Stimulated activated naive CD8-positive, alpha-beta T cell treated with anti-CD3 and anti-CD28 coated beads, Interleukin-15, Interleukin-2, amounts not matched to agents 100 ng/mL and 50 ng/mL, for 24 hours (primary cell): ENCODE measurements around the gene AP3B1.

Experiments
- H3K27ac Mint-ChIP-seq: one replicate; pipeline ENCODE4 v1.8.0; 2021; ENCODE audit warnings: mild to moderate bottlenecking, mixed read lengths
- H3K27me3 Mint-ChIP-seq: one replicate; pipeline ENCODE4 v1.8.0; 2021; ENCODE audit warnings: mixed read lengths
- H3K36me3 Mint-ChIP-seq: one replicate; pipeline ENCODE4 v1.8.0; 2021; ENCODE audit warnings: low read depth, mixed read lengths
- H3K4me1 Mint-ChIP-seq: one replicate; pipeline ENCODE4 v1.8.0; 2021; ENCODE audit warnings: low read depth, mixed read lengths
- H3K4me3 Mint-ChIP-seq: one replicate; pipeline ENCODE4 v1.8.0; 2021; ENCODE audit warnings: mild to moderate bottlenecking, mixed read lengths
- H3K9me3 Mint-ChIP-seq: one replicate; pipeline ENCODE4 v1.8.0; 2021; ENCODE audit warnings: mixed read lengths

AP3B1 gene

GRCh38 chr5:78275998-78276543 is 18.4 kb downstream of the AP3B1 start:
- Mint-ChIP-seq H3K9me3 (no peaks in the 10 kb centered on the region), H3K4me3 (no peak overlapping the region), H3K27me3 (no peaks in the 10 kb centered on the region), H3K4me1 (peaks cover 10% of the 10 kb centered on the region), H3K36me3 (peaks cover 11% of the 10 kb centered on the region), H3K27ac (no peak overlapping the region)

GRCh38 chr5:78274540-78275197 is 19.8 kb downstream of the AP3B1 start:
- H3K27me3 Mint-ChIP-seq, result no peaks in the 10 kb centered on the region
- no peak overlapping the region for H3K4me3 Mint-ChIP-seq
- no peaks in the 10 kb centered on the region for H3K9me3 Mint-ChIP-seq
- H3K27ac Mint-ChIP-seq, result no peak overlapping the region
- H3K4me1 Mint-ChIP-seq, result peaks cover 10% of the 10 kb centered on the region
- peaks cover 11% of the 10 kb centered on the region for H3K36me3 Mint-ChIP-seq

- Mint-ChIP-seq H3K4me1 (peaks cover 12% of the 10 kb centered on the region), H3K27ac (no peak overlapping the region), H3K4me3 (no peak overlapping the region)
Observed at GRCh38 chr5:78273436-78273835, 21.1 kb downstream of the AP3B1 start.

GRCh38 chr5:78271766-78272165 is 22.7 kb downstream of the AP3B1 start:
- Mint-ChIP-seq H3K36me3 (peaks cover 11% of the 10 kb centered on the region), H3K27me3 (no peaks in the 10 kb centered on the region), H3K4me1 (peaks cover 12% of the 10 kb centered on the region), H3K4me3 (no peak overlapping the region), H3K27ac (no peak overlapping the region), H3K9me3 (no peaks in the 10 kb centered on the region)

More at GRCh38 chr5:78273436-78273835, 21.1 kb downstream of the AP3B1 start:
- no peaks in the 10 kb centered on the region for H3K27me3 Mint-ChIP-seq
- H3K36me3 Mint-ChIP-seq, result peaks cover 11% of the 10 kb centered on the region
- no peaks in the 10 kb centered on the region for H3K9me3 Mint-ChIP-seq

GRCh38 chr5:78269088-78269703 is 25.3 kb downstream of the AP3B1 start:
- Mint-ChIP-seq H3K27ac (no peak overlapping the region), H3K9me3 (no peaks in the 10 kb centered on the region), H3K36me3 (peaks cover 20% of the 10 kb centered on the region), H3K4me3 (no peak overlapping the region), H3K27me3 (no peaks in the 10 kb centered on the region), H3K4me1 (peaks cover 11% of the 10 kb centered on the region)

- Mint-ChIP-seq H3K27ac (no peak overlapping the region), H3K27me3 (no peaks in the 10 kb centered on the region), H3K36me3 (peaks cover 26% of the 10 kb centered on the region), H3K9me3 (no peaks in the 10 kb centered on the region), H3K4me3 (no peak overlapping the region), H3K4me1 (peaks cover 8% of the 10 kb centered on the region)
Observed at GRCh38 chr5:78268356-78268755, 26.1 kb downstream of the AP3B1 start.

GRCh38 chr5:78265163-78265562 is 29.3 kb downstream of the AP3B1 start:
- H3K36me3 Mint-ChIP-seq, result peaks cover 42% of the 10 kb centered on the region
- H3K9me3 Mint-ChIP-seq, result no peaks in the 10 kb centered on the region
- H3K4me3 Mint-ChIP-seq, result no peak overlapping the region

GRCh38 chr5:78264600-78264999 is 29.9 kb downstream of the AP3B1 start:
- Mint-ChIP-seq H3K4me1 (peaks cover 8% of the 10 kb centered on the region), H3K4me3 (no peak overlapping the region), H3K9me3 (no peaks in the 10 kb centered on the region), H3K36me3 (peaks cover 45% of the 10 kb centered on the region), H3K27ac (no peak overlapping the region), H3K27me3 (no peaks in the 10 kb centered on the region)

More at GRCh38 chr5:78265163-78265562, 29.3 kb downstream of the AP3B1 start:
- Mint-ChIP-seq H3K27ac (no peak overlapping the region), H3K4me1 (peaks cover 8% of the 10 kb centered on the region), H3K27me3 (no peaks in the 10 kb centered on the region)

- peaks cover 69% of the 10 kb centered on the region for H3K36me3 Mint-ChIP-seq
- H3K9me3 Mint-ChIP-seq, result no peaks in the 10 kb centered on the region
- H3K27me3 Mint-ChIP-seq, result no peaks in the 10 kb centered on the region
- no peak overlapping the region for H3K27ac Mint-ChIP-seq
- H3K4me3 Mint-ChIP-seq, result no peak overlapping the region
- H3K4me1 Mint-ChIP-seq, result peaks cover 8% of the 10 kb centered on the region
Observed at GRCh38 chr5:78260771-78261170, 33.7 kb downstream of the AP3B1 start.

- H3K27me3 Mint-ChIP-seq, result no peaks in the 10 kb centered on the region
Observed at GRCh38 chr5:78253201-78253600, 41.3 kb downstream of the AP3B1 start.

GRCh38 chr5:78252715-78253114 is 41.8 kb downstream of the AP3B1 start:
- no peak overlapping the region for H3K27ac Mint-ChIP-seq
- peaks cover 7% of the 10 kb centered on the region for H3K4me1 Mint-ChIP-seq
- H3K4me3 Mint-ChIP-seq, result no peak overlapping the region
- peaks cover 69% of the 10 kb centered on the region for H3K36me3 Mint-ChIP-seq
- H3K9me3 Mint-ChIP-seq, result peaks cover 9% of the 10 kb centered on the region
- no peaks in the 10 kb centered on the region for H3K27me3 Mint-ChIP-seq

More at GRCh38 chr5:78253201-78253600, 41.3 kb downstream of the AP3B1 start:
- Mint-ChIP-seq H3K4me3 (no peak overlapping the region), H3K27ac (no peak overlapping the region), H3K4me1 (peaks cover 7% of the 10 kb centered on the region), H3K36me3 (peaks cover 74% of the 10 kb centered on the region), H3K9me3 (peaks cover 9% of the 10 kb centered on the region)

- Mint-ChIP-seq H3K4me3 (no peak overlapping the region), H3K9me3 (peaks cover 9% of the 10 kb centered on the region), H3K27ac (no peak overlapping the region), H3K4me1 (peaks cover 7% of the 10 kb centered on the region), H3K36me3 (peaks cover 65% of the 10 kb centered on the region), H3K27me3 (no peaks in the 10 kb centered on the region)
Observed at GRCh38 chr5:78251663-78252284, 42.7 kb downstream of the AP3B1 start.

- Mint-ChIP-seq H3K4me3 (no peak overlapping the region), H3K4me1 (no peaks in the 10 kb centered on the region), H3K36me3 (peaks cover 28% of the 10 kb centered on the region), H3K27ac (no peak overlapping the region), H3K9me3 (no peaks in the 10 kb centered on the region), H3K27me3 (no peaks in the 10 kb centered on the region)
Observed at GRCh38 chr5:78245136-78245535, 49.4 kb downstream of the AP3B1 start.

- no peak overlapping the region for H3K27ac Mint-ChIP-seq
- no peaks in the 10 kb centered on the region for H3K27me3 Mint-ChIP-seq
- H3K9me3 Mint-ChIP-seq, result no peaks in the 10 kb centered on the region
- peaks cover 28% of the 10 kb centered on the region for H3K36me3 Mint-ChIP-seq
- no peak overlapping the region for H3K4me3 Mint-ChIP-seq
- no peaks in the 10 kb centered on the region for H3K4me1 Mint-ChIP-seq
Observed at GRCh38 chr5:78243639-78244038, 50.9 kb downstream of the AP3B1 start.

- no peaks in the 10 kb centered on the region for H3K27me3 Mint-ChIP-seq
- no peak overlapping the region for H3K27ac Mint-ChIP-seq
- H3K4me3 Mint-ChIP-seq, result no peak overlapping the region
- H3K9me3 Mint-ChIP-seq, result no peaks in the 10 kb centered on the region
- H3K36me3 Mint-ChIP-seq, result peaks cover 30% of the 10 kb centered on the region
- no peaks in the 10 kb centered on the region for H3K4me1 Mint-ChIP-seq
Observed at GRCh38 chr5:78243091-78243490, 51.4 kb downstream of the AP3B1 start.
